Measurements from ENCODE around the gene PLEKHM1. TPM values are rescaled to one million over a fixed set of nuclear protein-coding genes. Genes with fewer than 3 reads are reported as not detected.
"Not testable (repeated sequence)": the region's sequence is repeated elsewhere in the genome, so short reads cannot be mapped to it uniquely, and the experiment has no call there.

PLEKHM1 gene
- total RNA-seq, 1 donor from 2014 or later: 42.1 TPM

- DNase-seq (ENCODE audit: extremely low spot score, unreplicated experiment); H3K9me3 Mint-ChIP-seq; H3K36me3 Mint-ChIP-seq; H3K27me3 Mint-ChIP-seq: not testable (repeated sequence)
- H3K27ac Mint-ChIP-seq: peak overlapping the region; percentile 99
- peak overlapping the region; percentile 89 for H3K4me3 Mint-ChIP-seq
- peaks cover 20% of the 10 kb centered on the region for H3K4me1 Mint-ChIP-seq (ENCODE audit: unreplicated experiment)
Measured at GRCh38 chr17:45487704-45488103, 2.8 kb downstream of the PLEKHM1 start.

- H3K9me3 Mint-ChIP-seq; H3K4me3 Mint-ChIP-seq; DNase-seq (ENCODE audit: extremely low spot score, unreplicated experiment); H3K27me3 Mint-ChIP-seq: not testable (repeated sequence)
- peaks cover 12% of the 10 kb centered on the region for H3K36me3 Mint-ChIP-seq
- peaks cover 13% of the 10 kb centered on the region for H3K4me1 Mint-ChIP-seq (ENCODE audit: unreplicated experiment)
- peak overlapping the region; percentile 72 for H3K27ac Mint-ChIP-seq
Measured at GRCh38 chr17:45483591-45484216, 6.8 kb downstream of the PLEKHM1 start.

DNA sequence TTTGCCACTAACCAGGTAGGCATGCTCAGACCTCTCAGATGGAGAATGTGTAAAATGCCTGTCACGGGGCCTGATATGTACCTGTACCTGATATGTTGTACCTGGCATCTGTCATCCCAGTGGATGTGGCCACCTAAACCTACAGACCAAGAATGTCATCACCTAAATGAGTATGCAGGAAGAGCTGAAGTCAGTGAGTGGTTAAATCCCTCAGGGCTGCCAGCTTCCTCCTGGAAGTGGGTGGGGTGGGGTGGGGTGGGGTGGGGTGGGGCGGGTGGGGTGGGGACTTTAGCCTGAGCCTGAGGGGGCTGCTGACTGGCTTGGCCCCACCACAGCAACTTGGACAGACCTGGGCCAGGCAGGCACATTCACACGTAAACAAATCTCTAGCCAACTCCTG is 7.3 kb downstream of the PLEKHM1 start:
- Mint-ChIP-seq H3K36me3 (peaks cover 12% of the 10 kb centered on the region), H3K4me1 (ENCODE audit: unreplicated experiment) (peaks cover 13% of the 10 kb centered on the region)
- not testable (repeated sequence) for H3K27ac Mint-ChIP-seq; H3K27me3 Mint-ChIP-seq; DNase-seq (ENCODE audit: extremely low spot score, unreplicated experiment); H3K4me3 Mint-ChIP-seq; H3K9me3 Mint-ChIP-seq

DNA sequence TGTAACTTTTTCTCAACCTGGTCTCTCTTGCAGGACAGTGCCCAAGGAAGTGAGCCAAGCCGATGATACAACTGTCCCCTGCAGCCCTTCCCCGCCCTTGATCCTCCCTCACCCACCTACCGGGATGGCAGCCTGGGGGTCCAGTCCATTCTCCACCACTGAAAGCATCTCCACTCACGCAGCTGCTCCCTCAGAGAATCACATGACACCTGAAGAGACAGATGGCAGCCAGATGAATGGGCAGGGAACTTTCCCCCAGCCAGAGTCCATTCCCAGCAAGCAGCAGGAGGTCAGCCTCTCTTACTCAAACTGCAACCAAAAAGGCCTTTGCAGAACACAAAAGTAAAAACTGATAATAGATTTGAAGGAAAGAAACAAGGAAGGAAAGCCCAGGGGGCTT is 8.2 kb downstream of the PLEKHM1 start:
- H3K4me3 Mint-ChIP-seq; H3K27me3 Mint-ChIP-seq; H3K4me1 Mint-ChIP-seq (ENCODE audit: unreplicated experiment); H3K9me3 Mint-ChIP-seq; DNase-seq (ENCODE audit: extremely low spot score, unreplicated experiment); H3K27ac Mint-ChIP-seq: not testable (repeated sequence)
- H3K36me3 Mint-ChIP-seq: peaks cover 10% of the 10 kb centered on the region

GRCh38 chr17:45475436-45475835 is 15.1 kb downstream of the PLEKHM1 start:
- H3K36me3 Mint-ChIP-seq: peaks cover 12% of the 10 kb centered on the region
- not testable (repeated sequence) for DNase-seq (ENCODE audit: extremely low spot score, unreplicated experiment); H3K4me3 Mint-ChIP-seq; H3K9me3 Mint-ChIP-seq; H3K27me3 Mint-ChIP-seq; H3K4me1 Mint-ChIP-seq (ENCODE audit: unreplicated experiment); H3K27ac Mint-ChIP-seq

- not testable (repeated sequence) for H3K27me3 Mint-ChIP-seq; H3K9me3 Mint-ChIP-seq; H3K4me3 Mint-ChIP-seq; H3K36me3 Mint-ChIP-seq; H3K27ac Mint-ChIP-seq; DNase-seq (ENCODE audit: extremely low spot score, unreplicated experiment); H3K4me1 Mint-ChIP-seq (ENCODE audit: unreplicated experiment)
Measured at GRCh38 chr17:45472249-45472648, 18.3 kb downstream of the PLEKHM1 start.

GRCh38 chr17:45469204-45469563 is 21.3 kb downstream of the PLEKHM1 start:
- not testable (repeated sequence) for DNase-seq (ENCODE audit: extremely low spot score, unreplicated experiment); H3K4me1 Mint-ChIP-seq (ENCODE audit: unreplicated experiment); H3K27me3 Mint-ChIP-seq; H3K36me3 Mint-ChIP-seq; H3K9me3 Mint-ChIP-seq
- Mint-ChIP-seq H3K4me3 (peak overlapping the region; percentile 71), H3K27ac (peak overlapping the region; percentile 96)

DNA sequence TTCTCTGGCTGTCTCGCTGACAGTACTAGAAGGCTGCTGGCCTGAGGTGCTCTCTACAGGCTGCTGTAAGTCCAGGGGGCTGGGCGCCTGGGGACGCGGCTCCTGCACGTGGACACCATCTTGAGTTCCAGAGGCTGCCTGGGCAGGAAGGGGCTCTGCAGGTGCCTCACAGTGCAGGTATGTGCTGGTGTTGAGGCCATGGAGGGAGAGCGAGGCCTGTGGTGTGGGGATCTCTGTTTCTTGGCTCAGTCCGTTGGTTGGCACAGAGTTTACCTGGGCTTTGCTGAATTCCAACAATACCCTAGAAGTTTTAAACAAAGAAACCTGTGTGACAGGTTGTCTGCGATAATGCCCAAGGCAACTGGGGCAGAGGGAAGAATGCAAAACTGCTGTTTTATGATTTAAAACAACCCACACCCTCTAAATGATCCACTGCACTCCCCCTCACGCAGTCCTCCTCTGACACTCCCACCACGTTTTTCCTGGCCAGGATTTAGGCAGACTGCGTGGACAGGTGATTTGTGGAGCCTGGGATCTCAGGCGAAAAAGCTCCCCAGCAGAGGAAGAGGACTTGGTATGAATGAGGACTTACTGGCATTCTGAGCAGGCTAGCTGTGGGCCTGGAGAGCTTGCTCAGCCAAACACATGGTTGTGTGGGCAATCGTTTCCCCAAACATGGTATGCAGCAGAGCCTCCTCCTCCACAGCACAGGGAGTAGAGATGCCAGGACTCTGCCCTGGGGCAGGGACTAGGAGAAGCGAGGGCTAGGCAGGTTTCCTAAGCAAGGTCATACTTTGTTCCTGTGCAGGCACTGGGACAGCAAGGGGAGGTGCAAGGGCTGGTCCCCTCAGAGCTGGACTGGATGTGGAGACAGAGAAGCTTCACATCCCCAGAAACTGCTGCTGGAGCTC is 22.0 kb downstream of the PLEKHM1 start:
- H3K27ac Mint-ChIP-seq: peak overlapping the region; percentile 96
- H3K4me3 Mint-ChIP-seq: peak overlapping the region; percentile 39
- not testable (repeated sequence) for H3K4me1 Mint-ChIP-seq (ENCODE audit: unreplicated experiment); H3K27me3 Mint-ChIP-seq; H3K36me3 Mint-ChIP-seq; H3K9me3 Mint-ChIP-seq; DNase-seq (ENCODE audit: extremely low spot score, unreplicated experiment)

DNA sequence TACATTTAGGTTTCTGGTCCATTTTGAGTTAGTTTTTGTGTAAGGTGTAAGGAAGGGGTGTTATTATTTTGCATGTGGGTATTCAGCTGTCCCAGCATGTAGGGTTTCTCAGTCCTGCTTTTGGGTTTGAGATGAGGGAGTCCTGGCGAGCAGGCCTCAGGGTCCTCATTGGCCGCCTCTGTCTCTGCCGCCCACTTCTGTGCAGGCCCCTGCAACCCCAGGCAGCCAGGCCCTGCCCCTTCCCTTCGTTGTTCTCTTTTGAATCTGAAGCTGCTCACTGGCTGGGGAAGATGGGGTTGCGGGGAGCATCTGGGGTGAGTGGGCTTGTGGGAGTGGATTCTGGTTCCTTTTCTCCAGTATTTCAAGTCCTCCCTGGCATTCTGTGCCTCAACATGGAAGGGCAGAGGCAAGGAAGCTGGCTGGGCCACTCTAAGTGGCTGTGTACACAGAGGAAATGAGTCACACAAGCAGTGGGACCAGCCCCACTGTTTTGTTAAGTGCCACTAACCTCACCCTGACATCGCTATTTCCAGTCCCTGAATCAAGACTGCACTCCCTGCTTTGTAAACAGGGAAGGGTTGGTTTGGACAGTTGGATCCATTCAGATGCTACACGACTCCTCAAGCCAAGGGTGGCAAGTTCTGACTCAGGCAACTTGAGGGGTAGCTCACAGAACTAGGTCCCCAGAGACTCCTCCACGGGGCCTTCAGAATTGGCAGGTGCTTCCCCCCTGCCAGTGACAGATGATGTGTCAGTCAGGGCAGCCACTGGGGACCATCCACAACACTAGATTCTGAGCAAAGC is 28.8 kb downstream of the PLEKHM1 start:
- not testable (repeated sequence) for H3K27me3 Mint-ChIP-seq; H3K4me1 Mint-ChIP-seq (ENCODE audit: unreplicated experiment); H3K36me3 Mint-ChIP-seq; H3K9me3 Mint-ChIP-seq; H3K4me3 Mint-ChIP-seq; DNase-seq (ENCODE audit: extremely low spot score, unreplicated experiment)
- peak overlapping the region; percentile 73 for H3K27ac Mint-ChIP-seq

- not testable (repeated sequence) for H3K4me3 Mint-ChIP-seq, H3K27me3 Mint-ChIP-seq
Measured at GRCh38 chr17:45460422-45460821, 30.1 kb downstream of the PLEKHM1 start.

DNA sequence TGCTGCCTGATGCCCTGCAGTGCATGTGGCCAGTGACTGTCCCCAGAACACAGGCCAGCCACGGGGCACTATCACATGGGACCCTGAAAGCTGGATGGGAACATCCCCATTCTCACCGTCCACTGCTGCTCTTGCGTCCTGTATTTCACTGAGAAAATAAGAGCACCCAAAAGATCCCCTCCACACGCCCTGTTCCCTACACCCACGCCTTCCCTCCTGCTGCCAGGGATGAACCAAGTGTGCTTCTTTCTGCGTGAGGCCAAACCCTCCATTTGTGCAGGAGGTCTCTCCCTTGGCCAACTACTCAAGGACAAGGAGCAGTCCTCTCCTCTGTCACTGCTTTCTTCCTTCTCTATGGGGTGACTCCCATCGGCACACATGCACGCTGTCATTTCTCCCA is 36.2 kb downstream of the PLEKHM1 start:
- not testable (repeated sequence) for H3K27me3 Mint-ChIP-seq; H3K4me3 Mint-ChIP-seq; H3K36me3 Mint-ChIP-seq; H3K27ac Mint-ChIP-seq; H3K9me3 Mint-ChIP-seq; H3K4me1 Mint-ChIP-seq (ENCODE audit: unreplicated experiment); DNase-seq (ENCODE audit: extremely low spot score, unreplicated experiment)

More at GRCh38 chr17:45460422-45460821, 30.1 kb downstream of the PLEKHM1 start:
- not testable (repeated sequence) for DNase-seq (ENCODE audit: extremely low spot score, unreplicated experiment); H3K9me3 Mint-ChIP-seq; H3K27ac Mint-ChIP-seq; H3K4me1 Mint-ChIP-seq (ENCODE audit: unreplicated experiment); H3K36me3 Mint-ChIP-seq

GRCh38 chr17:45453731-45454130 is 36.8 kb downstream of the PLEKHM1 start:
- not testable (repeated sequence) for DNase-seq (ENCODE audit: extremely low spot score, unreplicated experiment); H3K36me3 Mint-ChIP-seq; H3K4me3 Mint-ChIP-seq; H3K27ac Mint-ChIP-seq; H3K27me3 Mint-ChIP-seq; H3K9me3 Mint-ChIP-seq; H3K4me1 Mint-ChIP-seq (ENCODE audit: unreplicated experiment)

DNA sequence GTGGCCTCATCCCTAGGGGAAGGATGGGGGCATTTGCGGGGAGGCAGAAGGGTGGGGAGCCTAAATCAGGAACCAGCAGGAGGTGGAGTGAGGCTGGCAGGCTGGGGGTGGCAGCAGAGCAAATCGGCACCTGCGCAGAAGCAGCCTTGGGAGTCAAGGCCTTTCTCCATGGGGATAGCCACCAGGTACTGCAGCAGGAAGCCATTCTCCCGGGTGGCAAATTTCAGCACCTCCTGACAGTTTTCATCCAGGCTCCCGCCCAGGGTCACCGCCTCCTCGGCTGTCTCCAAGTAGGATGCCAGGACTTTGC is 37.3 kb downstream of the PLEKHM1 start:
- not testable (repeated sequence) for H3K27ac Mint-ChIP-seq; H3K4me1 Mint-ChIP-seq (ENCODE audit: unreplicated experiment); H3K9me3 Mint-ChIP-seq; H3K27me3 Mint-ChIP-seq; DNase-seq (ENCODE audit: extremely low spot score, unreplicated experiment); H3K4me3 Mint-ChIP-seq; H3K36me3 Mint-ChIP-seq
